Neural progenitor cell (in vitro differentiated cells): ENCODE data around the gene ETV2. TPM values are rescaled to one million over a fixed set of nuclear protein-coding genes. Genes with fewer than 3 reads are reported as not detected.

ENCODE experiments used
- DNase-seq: peaks from one replicate; pipeline ENCODE4 v3.0.0-alpha.2; 2016; ENCODE audit warnings: low spot score
- H2AFZ ChIP-seq: fragments of 200-600 bp; sonication (generic); replicated peaks from 2 replicates; pipeline ENCODE4 v1.6.1; 2016; ENCODE audit warnings: antibody characterized with exemption
- H3F3A ChIP-seq: fragments of 200-600 bp; sonication (generic); 2 replicates; pipeline ENCODE4 v1.6.1; 2016; ENCODE audit warnings: antibody characterized with exemption, low read depth
- H3K27ac ChIP-seq: fragments of 200-600 bp; sonication (generic); 2 replicates; pipeline ENCODE4 v1.5.1; 2016; ENCODE audit warnings: mild to moderate bottlenecking
- H3K27me3 ChIP-seq: fragments of 200-600 bp; sonication (generic); 2 replicates; pipeline ENCODE4 v1.6.1; 2016; ENCODE audit warnings: mild to moderate bottlenecking, moderate library complexity
- H3K36me3 ChIP-seq: fragments of 200-600 bp; sonication (generic); 2 replicates; pipeline ENCODE4 v1.5.1; 2016
- H3K4me1 ChIP-seq: fragments of 200-600 bp; sonication (generic); 2 replicates; pipeline ENCODE4 v1.6.1; 2016; ENCODE audit warnings: mixed run types
- H3K4me2 ChIP-seq: fragments of 200-600 bp; sonication (generic); 2 replicates; pipeline ENCODE4 v1.6.1; 2016
- H3K4me3 ChIP-seq: fragments of 200-600 bp; sonication (generic); 2 replicates; pipeline ENCODE4 v1.5.1; 2016
- H3K79me2 ChIP-seq: fragments of 200-600 bp; sonication (generic); 2 replicates; pipeline ENCODE4 v1.6.1; 2016; ENCODE audit warnings: low read depth
- H3K9ac ChIP-seq: fragments of 200-600 bp; sonication (generic); 2 replicates; pipeline ENCODE4 v1.6.1; 2016
- H3K9me3 ChIP-seq: fragments of 200-600 bp; sonication (generic); 2 replicates; pipeline ENCODE4 v1.5.1; 2016; ENCODE audit warnings: low read depth
- H4K20me1 ChIP-seq: fragments of 200-600 bp; sonication (generic); 2 replicates; pipeline ENCODE4 v1.6.1; 2016; ENCODE audit warnings: low read depth
- H3K27ac Mint-ChIP-seq: 3 replicates; pipeline ENCODE4 v1.8.0; 2021; ENCODE audit warnings: mixed read lengths
- H3K27me3 Mint-ChIP-seq: 2 replicates; pipeline ENCODE4 v1.8.0; 2022; ENCODE audit warnings: low read depth, mild to moderate bottlenecking, inconsistent platforms, moderate library complexity, mixed read lengths; ENCODE audit not compliant: insufficient read depth
- H3K36me3 Mint-ChIP-seq: 3 replicates; pipeline ENCODE4 v1.8.0; 2021; ENCODE audit warnings: mixed read lengths
- H3K4me1 Mint-ChIP-seq: 3 replicates; pipeline ENCODE4 v1.8.0; 2021; ENCODE audit warnings: mixed read lengths
- H3K4me3 Mint-ChIP-seq: 3 replicates; pipeline ENCODE4 v1.8.0; 2021; ENCODE audit warnings: mild to moderate bottlenecking, moderate library complexity, mixed read lengths
- H3K9me3 Mint-ChIP-seq: 3 replicates; pipeline ENCODE4 v1.8.0; 2020; ENCODE audit warnings: mixed read lengths
- EZH2 ChIP-seq: fragments of 200-600 bp; sonication (generic); IDR thresholded peaks from 2 replicates; pipeline ENCODE4 v1.6.1; 2017; ENCODE audit warnings: antibody characterized with exemption, mild to moderate bottlenecking, moderate library complexity
- EZH2phosphoT487 ChIP-seq: fragments of 200-600 bp; sonication (generic); IDR thresholded peaks from 2 replicates; pipeline ENCODE4 v1.6.1; 2017; ENCODE audit warnings: antibody characterized with exemption
- total RNA-seq: library from RNA; depleted of rRNA; stranded (reverse); fragments of >200 nt; gene quantifications from 2 replicates; pipeline ENCODE4 v1.2.3, GENCODE V29; 2015; ENCODE audit warnings: low replicate concordance
- TF ChIP-seq, protein P1 (sequence below): fragments of 200-600 bp; sonication (generic); IDR thresholded peaks from 2 replicates; pipeline ENCODE4 v1.5.1; 2017; ENCODE audit warnings: antibody characterized with exemption, mild to moderate bottlenecking

Gene ETV2
- total RNA-seq, 1 donor from 2014 or later = not detected

GRCh38 chr19:35644206-35644986 lies 2.9 kb downstream of the ETV2 start:
- H3K4me1 Mint-ChIP-seq = peaks cover 31% of the 10 kb centered on the region
- Histone ChIP-seq H3K4me3 (peak overlapping the region; percentile 56), H3K4me2 (peak overlapping the region; percentile 83), H3K9ac (no peak overlapping the region), H3K79me2 (peaks cover 12% of the 10 kb centered on the region), H3K9me3 (no peaks in the 10 kb centered on the region), H4K20me1 (no peaks in the 10 kb centered on the region), H3F3A (peaks cover 50% of the 10 kb centered on the region), H3K4me1 (peaks cover 24% of the 10 kb centered on the region), H3K36me3 (no peaks in the 10 kb centered on the region), H3K27me3 (peaks cover 15% of the 10 kb centered on the region), H3K27ac (no peak overlapping the region), H2AFZ (peak overlapping the region; percentile 48)
- H3K27ac Mint-ChIP-seq = peak overlapping the region; percentile 66
- TF ChIP-seq, protein P1, sequence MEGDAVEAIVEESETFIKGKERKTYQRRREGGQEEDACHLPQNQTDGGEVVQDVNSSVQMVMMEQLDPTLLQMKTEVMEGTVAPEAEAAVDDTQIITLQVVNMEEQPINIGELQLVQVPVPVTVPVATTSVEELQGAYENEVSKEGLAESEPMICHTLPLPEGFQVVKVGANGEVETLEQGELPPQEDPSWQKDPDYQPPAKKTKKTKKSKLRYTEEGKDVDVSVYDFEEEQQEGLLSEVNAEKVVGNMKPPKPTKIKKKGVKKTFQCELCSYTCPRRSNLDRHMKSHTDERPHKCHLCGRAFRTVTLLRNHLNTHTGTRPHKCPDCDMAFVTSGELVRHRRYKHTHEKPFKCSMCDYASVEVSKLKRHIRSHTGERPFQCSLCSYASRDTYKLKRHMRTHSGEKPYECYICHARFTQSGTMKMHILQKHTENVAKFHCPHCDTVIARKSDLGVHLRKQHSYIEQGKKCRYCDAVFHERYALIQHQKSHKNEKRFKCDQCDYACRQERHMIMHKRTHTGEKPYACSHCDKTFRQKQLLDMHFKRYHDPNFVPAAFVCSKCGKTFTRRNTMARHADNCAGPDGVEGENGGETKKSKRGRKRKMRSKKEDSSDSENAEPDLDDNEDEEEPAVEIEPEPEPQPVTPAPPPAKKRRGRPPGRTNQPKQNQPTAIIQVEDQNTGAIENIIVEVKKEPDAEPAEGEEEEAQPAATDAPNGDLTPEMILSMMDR = no peak
- TF ChIP-seq EZH2 (no peak), EZH2phosphoT487 (no peak)
- peak overlapping the region; percentile 90 for H3K4me3 Mint-ChIP-seq
- DNase-seq = peak; percentile 96
- peaks cover 10% of the 10 kb centered on the region for H3K27me3 Mint-ChIP-seq
- H3K9me3 Mint-ChIP-seq = no peaks in the 10 kb centered on the region
- no peaks in the 10 kb centered on the region for H3K36me3 Mint-ChIP-seq

- peaks cover 27% of the 10 kb centered on the region for H3K4me1 Mint-ChIP-seq
- no peaks in the 10 kb centered on the region for H3K9me3 ChIP-seq
- H3K36me3 ChIP-seq = no peaks in the 10 kb centered on the region
- no peak overlapping the region for H3K9ac ChIP-seq
- no peaks in the 10 kb centered on the region for H4K20me1 ChIP-seq
- H3K4me3 Mint-ChIP-seq = peak overlapping the region; percentile 90
- H3K27me3 ChIP-seq = peaks cover 15% of the 10 kb centered on the region
- H3K27ac Mint-ChIP-seq = peak overlapping the region; percentile 83
- H3K79me2 ChIP-seq = peaks cover 19% of the 10 kb centered on the region
- H3K4me3 ChIP-seq = peak overlapping the region; percentile 56
- TF ChIP-seq EZH2 (no peak), EZH2phosphoT487 (no peak)
- TF ChIP-seq, protein P1 = no peak
- H3K4me2 ChIP-seq = peak overlapping the region; percentile 83
- peak overlapping the region; percentile 30 for H2AFZ ChIP-seq
- no peak overlapping the region for H3K27ac ChIP-seq
- H3K9me3 Mint-ChIP-seq = no peaks in the 10 kb centered on the region
- peak; percentile 96 for DNase-seq
- peaks cover 10% of the 10 kb centered on the region for H3K27me3 Mint-ChIP-seq
- no peaks in the 10 kb centered on the region for H3K36me3 Mint-ChIP-seq
- H3K4me1 ChIP-seq = peaks cover 22% of the 10 kb centered on the region
- H3F3A ChIP-seq = peaks cover 45% of the 10 kb centered on the region
Measured at GRCh38 chr19:35644987-35645679, 3.6 kb downstream of the ETV2 start.

DNA sequence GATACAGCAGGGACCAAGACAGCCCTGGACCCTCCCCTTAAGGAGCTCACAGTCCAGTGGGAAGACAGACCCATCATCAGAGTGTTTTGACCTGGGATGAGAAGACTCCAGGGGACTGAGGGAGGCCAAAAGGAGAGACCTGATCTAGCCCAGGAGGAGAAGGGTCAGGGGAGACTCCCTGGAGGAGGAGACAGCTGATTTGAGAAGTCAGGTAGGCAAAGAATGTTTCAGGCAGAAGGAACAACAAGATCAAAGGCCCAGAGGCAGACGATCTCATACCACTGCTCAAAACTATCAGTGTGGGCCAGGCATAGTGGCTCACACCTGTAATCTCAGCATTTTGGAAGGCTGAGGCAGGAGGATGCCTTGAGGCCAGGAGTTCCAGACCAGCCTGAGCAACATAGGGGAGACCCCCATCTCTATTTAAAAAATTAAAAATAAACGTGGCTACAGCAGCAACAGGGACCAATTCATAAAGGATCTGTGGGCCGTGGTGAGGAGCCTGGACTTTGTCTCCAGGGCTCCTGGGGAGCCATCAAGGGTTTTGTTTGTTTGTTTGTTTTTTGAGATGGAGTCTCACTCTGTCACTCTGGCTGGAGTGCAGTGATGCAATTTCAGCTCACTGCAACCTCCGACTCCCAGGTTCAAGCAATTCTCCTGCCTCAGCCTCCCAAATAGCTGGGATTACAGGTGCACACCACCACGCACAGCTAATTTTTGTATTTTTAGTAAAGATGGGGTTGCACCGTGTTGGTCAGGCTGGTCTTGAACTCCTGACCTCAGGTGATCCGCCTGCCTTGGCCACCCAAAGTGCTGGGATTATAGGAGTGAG lies 4.4 kb downstream of the ETV2 start:
- no peaks in the 10 kb centered on the region for H3K36me3 Mint-ChIP-seq
- H3K9me3 ChIP-seq = no peaks in the 10 kb centered on the region
- no peaks in the 10 kb centered on the region for H4K20me1 ChIP-seq
- H3K4me1 Mint-ChIP-seq = peaks cover 27% of the 10 kb centered on the region
- H3F3A ChIP-seq = peaks cover 42% of the 10 kb centered on the region
- H3K4me2 ChIP-seq = peak overlapping the region; percentile 83
- no peaks in the 10 kb centered on the region for H3K9me3 Mint-ChIP-seq
- no peaks in the 10 kb centered on the region for H3K36me3 ChIP-seq
- H3K27me3 ChIP-seq = peaks cover 15% of the 10 kb centered on the region
- no peak overlapping the region for H3K9ac ChIP-seq
- TF ChIP-seq, protein P1 = no peak
- no peak for TF ChIP-seq EZH2
- TF ChIP-seq EZH2phosphoT487 = no peak
- peak overlapping the region; percentile 30 for H2AFZ ChIP-seq
- H3K4me3 ChIP-seq = no peak overlapping the region
- H3K27me3 Mint-ChIP-seq = peaks cover 10% of the 10 kb centered on the region
- no peak for DNase-seq
- H3K4me3 Mint-ChIP-seq = peak overlapping the region; percentile 90
- peaks cover 22% of the 10 kb centered on the region for H3K4me1 ChIP-seq
- no peak overlapping the region for H3K27ac ChIP-seq
- peaks cover 26% of the 10 kb centered on the region for H3K79me2 ChIP-seq
- H3K27ac Mint-ChIP-seq = peak overlapping the region; percentile 83
